DOHH2 (cell line): Measurements from ENCODE around the gene CHN2.

Experiments
- H3F3A ChIP-seq: fragments of 200-600 bp; sonication (generic), shearing (Covaris generic); 2 replicates; pipeline ENCODE4 v1.6.0; 2016; ENCODE audit warnings: antibody characterized with exemption, mild to moderate bottlenecking; ENCODE audit not compliant: control insufficient read depth, insufficient read depth
- H3K27ac ChIP-seq: fragments of 200-600 bp; sonication (generic); 2 replicates; pipeline ENCODE4 v1.5.1; 2014; ENCODE audit warnings: low read depth, mild to moderate bottlenecking, low read length, moderate library complexity
- H3K27me3 ChIP-seq: fragments of 200-600 bp; sonication (generic); 2 replicates; pipeline ENCODE4 v1.6.1; 2014; ENCODE audit warnings: mild to moderate bottlenecking, low read length, mixed read lengths; ENCODE audit not compliant: control insufficient read depth
- H3K36me3 ChIP-seq: fragments of 200-600 bp; sonication (generic); 2 replicates; pipeline ENCODE4 v1.6.1; 2014; ENCODE audit warnings: mild to moderate bottlenecking, low read length, moderate library complexity, mixed read lengths; ENCODE audit not compliant: control insufficient read depth
- H3K4me1 ChIP-seq: fragments of 200-600 bp; sonication (generic); 2 replicates; pipeline ENCODE4 v1.6.1; 2014; ENCODE audit warnings: mild to moderate bottlenecking, low read length, mixed read lengths; ENCODE audit not compliant: control insufficient read depth
- H3K4me2 ChIP-seq: fragments of 200-600 bp; sonication (generic); 2 replicates; pipeline ENCODE4 v1.6.0; 2014; ENCODE audit warnings: mild to moderate bottlenecking, low read length, moderate library complexity
- H3K4me3 ChIP-seq: fragments of 200-600 bp; sonication (generic); 2 replicates; pipeline ENCODE4 v1.5.1; 2014; ENCODE audit warnings: mild to moderate bottlenecking, low read length, mixed read lengths
- H3K79me2 ChIP-seq: fragments of 200-600 bp; sonication (generic); 2 replicates; pipeline ENCODE4 v1.6.1; 2014; ENCODE audit warnings: mild to moderate bottlenecking, low read length, mixed read lengths; ENCODE audit not compliant: control insufficient read depth
- H3K9me2 ChIP-seq: fragments of 200-600 bp; sonication (generic); replicated peaks from 2 replicates; pipeline ENCODE4 v1.6.1; 2014; ENCODE audit warnings: mild to moderate bottlenecking, low read length, mixed read lengths; ENCODE audit not compliant: control insufficient read depth
- H3K9me3 ChIP-seq: fragments of 200-600 bp; sonication (generic); 2 replicates; pipeline ENCODE4 v1.6.1; 2014; ENCODE audit warnings: antibody characterized with exemption, low read length, mixed read lengths; ENCODE audit not compliant: control insufficient read depth, insufficient read depth
- H4K20me1 ChIP-seq: fragments of 200-600 bp; sonication (generic); 2 replicates; pipeline ENCODE4 v1.6.0; 2014; ENCODE audit warnings: low read depth, mild to moderate bottlenecking, antibody characterized with exemption, low read length, moderate library complexity; ENCODE audit not compliant: control insufficient read depth, insufficient read depth
- EZH2phosphoT487 ChIP-seq: fragments of 200-600 bp; sonication (generic); IDR thresholded peaks from 2 replicates; pipeline ENCODE4 v1.6.1; 2017; ENCODE audit warnings: borderline replicate concordance, mild to moderate bottlenecking, antibody characterized with exemption, low read length, moderate library complexity, mixed read lengths
- TF ChIP-seq, protein P1 (sequence below): fragments of 200-600 bp; sonication (generic); IDR thresholded peaks from one replicate; pipeline ENCODE4 v1.5.1; 2014; ENCODE audit warnings: antibody characterized with exemption, mild to moderate bottlenecking, low read depth, low read length; ENCODE audit not compliant: poor library complexity, severe bottlenecking

CHN2 gene

DNA sequence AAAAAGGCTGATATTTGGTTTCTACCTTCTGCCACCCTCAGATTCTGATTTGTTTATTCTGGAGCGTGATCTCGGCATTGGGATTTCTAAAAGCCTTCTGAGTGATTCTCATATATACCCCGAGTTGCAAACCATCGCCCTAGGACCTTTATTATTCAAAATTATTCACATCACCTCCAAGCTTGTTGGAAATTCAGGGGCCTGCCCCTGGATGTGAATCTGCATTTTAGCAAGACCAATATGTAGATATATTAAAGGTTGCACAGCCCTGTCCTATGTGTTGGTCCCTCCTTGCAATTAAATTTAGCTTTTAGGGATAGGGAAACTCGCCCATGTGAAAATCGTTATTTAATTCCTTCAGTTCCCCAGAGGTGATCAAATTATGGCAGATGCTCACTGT lies 9.0 kb upstream of the CHN2 start:
- Histone ChIP-seq H3K4me1 (no peaks in the 10 kb centered on the region), H3K9me2 (no peaks in the 10 kb centered on the region), H3K4me2 (no peak overlapping the region), H3K36me3 (no peaks in the 10 kb centered on the region), H3F3A (no peaks in the 10 kb centered on the region), H4K20me1 (no peaks in the 10 kb centered on the region), H3K9me3 (no peaks in the 10 kb centered on the region), H3K27ac (no peak overlapping the region), H3K79me2 (no peaks in the 10 kb centered on the region), H3K4me3 (no peak overlapping the region), H3K27me3 (no peaks in the 10 kb centered on the region)
- TF ChIP-seq, protein P1, sequence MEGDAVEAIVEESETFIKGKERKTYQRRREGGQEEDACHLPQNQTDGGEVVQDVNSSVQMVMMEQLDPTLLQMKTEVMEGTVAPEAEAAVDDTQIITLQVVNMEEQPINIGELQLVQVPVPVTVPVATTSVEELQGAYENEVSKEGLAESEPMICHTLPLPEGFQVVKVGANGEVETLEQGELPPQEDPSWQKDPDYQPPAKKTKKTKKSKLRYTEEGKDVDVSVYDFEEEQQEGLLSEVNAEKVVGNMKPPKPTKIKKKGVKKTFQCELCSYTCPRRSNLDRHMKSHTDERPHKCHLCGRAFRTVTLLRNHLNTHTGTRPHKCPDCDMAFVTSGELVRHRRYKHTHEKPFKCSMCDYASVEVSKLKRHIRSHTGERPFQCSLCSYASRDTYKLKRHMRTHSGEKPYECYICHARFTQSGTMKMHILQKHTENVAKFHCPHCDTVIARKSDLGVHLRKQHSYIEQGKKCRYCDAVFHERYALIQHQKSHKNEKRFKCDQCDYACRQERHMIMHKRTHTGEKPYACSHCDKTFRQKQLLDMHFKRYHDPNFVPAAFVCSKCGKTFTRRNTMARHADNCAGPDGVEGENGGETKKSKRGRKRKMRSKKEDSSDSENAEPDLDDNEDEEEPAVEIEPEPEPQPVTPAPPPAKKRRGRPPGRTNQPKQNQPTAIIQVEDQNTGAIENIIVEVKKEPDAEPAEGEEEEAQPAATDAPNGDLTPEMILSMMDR: no peak
- TF ChIP-seq EZH2phosphoT487: no peak

DNA sequence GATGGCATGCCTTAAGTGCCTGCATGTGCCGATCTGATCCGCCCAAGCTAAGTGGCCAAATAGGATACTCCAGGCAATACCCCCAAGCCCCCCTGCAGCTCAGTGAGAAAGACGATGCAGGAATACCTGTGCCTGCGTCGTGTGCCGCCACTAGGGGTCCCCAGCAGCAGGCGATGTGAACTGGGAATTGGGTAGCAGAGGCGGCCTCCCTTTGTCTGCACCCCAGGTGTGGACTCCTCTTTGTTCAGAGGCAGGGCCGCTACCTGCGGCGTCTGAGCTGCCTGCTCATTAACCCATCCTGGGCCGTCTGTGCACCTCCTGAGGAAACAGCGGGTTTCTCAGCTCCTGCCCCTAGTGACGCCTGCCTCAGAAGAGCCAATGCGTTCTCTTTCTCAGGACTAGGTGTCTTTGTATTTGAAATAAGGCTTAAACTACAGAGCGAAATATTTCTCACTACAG lies 4.8 kb upstream of the CHN2 start:
- H3F3A ChIP-seq: no peaks in the 10 kb centered on the region
- H3K9me2 ChIP-seq: no peaks in the 10 kb centered on the region
- no peak overlapping the region for H3K27ac ChIP-seq
- H3K4me1 ChIP-seq: no peaks in the 10 kb centered on the region
- no peaks in the 10 kb centered on the region for H3K9me3 ChIP-seq
- no peaks in the 10 kb centered on the region for H4K20me1 ChIP-seq
- no peaks in the 10 kb centered on the region for H3K27me3 ChIP-seq
- TF ChIP-seq, protein P1: peak; percentile 90
- no peak for TF ChIP-seq EZH2phosphoT487
- no peaks in the 10 kb centered on the region for H3K79me2 ChIP-seq
- no peak overlapping the region for H3K4me2 ChIP-seq
- H3K4me3 ChIP-seq: no peak overlapping the region
- H3K36me3 ChIP-seq: no peaks in the 10 kb centered on the region

DNA sequence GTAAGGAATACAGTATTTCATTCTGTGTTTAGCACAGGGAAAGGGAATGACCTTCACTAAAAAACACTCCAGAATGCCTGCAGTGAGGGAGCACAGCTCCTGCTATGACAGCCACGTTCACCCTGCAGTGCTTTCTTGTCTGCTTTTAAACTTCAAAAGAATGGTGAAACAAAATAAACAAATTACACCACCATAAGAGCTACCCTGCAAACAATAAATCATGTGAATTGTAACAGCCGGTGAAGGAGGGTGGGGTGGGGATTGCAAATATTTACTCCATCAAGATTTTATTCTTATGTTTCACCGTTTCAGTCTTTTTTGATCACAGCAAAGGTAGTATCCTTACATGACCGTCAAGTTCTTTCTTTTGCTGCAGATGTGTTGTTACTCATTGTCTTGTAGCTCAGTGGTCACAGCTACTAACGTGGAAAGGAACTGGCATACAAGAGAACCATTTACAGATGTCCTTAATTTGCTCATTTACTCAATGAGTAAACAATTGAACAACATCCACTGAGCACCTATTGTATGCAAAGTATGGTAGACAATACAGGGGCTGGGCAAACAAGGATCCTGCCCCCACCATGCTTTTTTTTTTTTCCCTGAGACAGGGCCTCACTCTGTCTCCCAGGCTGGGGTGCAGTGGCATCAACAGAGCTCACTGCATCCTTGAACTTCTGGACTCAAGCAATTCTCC lies 4.1 kb upstream of the CHN2 start:
- Histone ChIP-seq H3K4me2 (no peak overlapping the region), H3K4me3 (no peak overlapping the region), H3K27me3 (no peaks in the 10 kb centered on the region)

More for the DNA sequence above, 4.1 kb upstream of the CHN2 start:
- Histone ChIP-seq H3K79me2 (no peaks in the 10 kb centered on the region), H3K4me1 (no peaks in the 10 kb centered on the region), H3K36me3 (no peaks in the 10 kb centered on the region), H3K27ac (no peak overlapping the region), H4K20me1 (no peaks in the 10 kb centered on the region), H3F3A (no peaks in the 10 kb centered on the region), H3K9me2 (no peaks in the 10 kb centered on the region), H3K9me3 (no peaks in the 10 kb centered on the region)
- no peak for TF ChIP-seq EZH2phosphoT487
- TF ChIP-seq, protein P1: no peak
